Upper lobe of left lung (tissue), 4 donors: Measurements from ENCODE around the gene AKR1D1.

ENCODE experiments used
- CTCF ChIP-seq, 6 experiments: fragments of 450-650 bp in 4 of 6; fragments of 200-600 bp in 2 of 6; sonication (generic) in 2 of 6; IDR thresholded peaks; one replicate each; pipeline ENCODE4 v1.5.1; 2016 to 2019; ENCODE audit warnings: antibody characterized with exemption in 6 of 6
- POLR2A ChIP-seq, 4 donors: fragments of 450-650 bp; IDR thresholded peaks; one replicate each; pipeline ENCODE4 v1.5.1; 2016 to 2017; ENCODE audit warnings: antibody characterized with exemption in 4 of 4, mild to moderate bottlenecking in 2 of 4
- POLR2AphosphoS5 ChIP-seq, 2 donors: sonication (generic); formaldehyde crosslinking; IDR thresholded peaks; one replicate each; pipeline ENCODE4 v1.5.1; 2017; ENCODE audit warnings: antibody characterized with exemption in 2 of 2

- TF ChIP-seq CTCF (IDR thresholded peaks at IDR 0.05) (no peak), POLR2A (IDR thresholded peaks at IDR 0.05) (no peak), POLR2AphosphoS5 (IDR thresholded peaks at IDR 0.05) (no peak)
Observed at GRCh38 chr7:138154661-138155060, 78.4 kb downstream of the AKR1D1 start.
